Vagina (tissue), 2 donors: Measurements from ENCODE around the gene CSF3. TPM values are rescaled to one million over a fixed set of nuclear protein-coding genes. Genes with fewer than 3 reads are reported as not detected.

ENCODE experiments used
- DNase-seq, 2 donors: peaks; one replicate each; pipeline ENCODE4 v3.0.0-alpha.2; 2017; ENCODE audit errors: extremely low spot score in 2 of 2
- H3K27ac ChIP-seq: fragments of 200-600 bp; sonication (generic); one replicate; pipeline ENCODE4 v1.5.1; 2019
- H3K27me3 ChIP-seq: fragments of 200-600 bp; sonication (generic); one replicate; pipeline ENCODE4 v1.5.1; 2019
- H3K36me3 ChIP-seq, 2 donors: fragments of 200-600 bp; sonication (generic); one replicate each; pipeline ENCODE4 v1.5.1; 2017 to 2019
- H3K4me1 ChIP-seq: fragments of 200-600 bp; sonication (generic); one replicate; pipeline ENCODE4 v1.5.1; 2019
- H3K4me3 ChIP-seq, 2 donors: fragments of 200-600 bp; sonication (generic); 1 replicate in 1 of 2; 2 replicates in 1 of 2; pipeline ENCODE4 v1.5.1; 2016 to 2019
- H3K9me3 ChIP-seq: fragments of 200-600 bp; sonication (generic); one replicate; pipeline ENCODE4 v1.5.1; 2019
- CTCF ChIP-seq, 3 experiments: fragments of 450-650 bp in 2 of 3; fragments of 200-600 bp in 1 of 3; sonication (generic) in 1 of 3; IDR thresholded peaks; one replicate each; pipeline ENCODE4 v1.5.1; 2017 to 2019; ENCODE audit warnings: antibody characterized with exemption in 3 of 3, mild to moderate bottlenecking in 2 of 3, moderate library complexity in 2 of 3
- POLR2A ChIP-seq, 2 donors: fragments of 450-650 bp; IDR thresholded peaks; one replicate each; pipeline ENCODE4 v1.6.1; 2017; ENCODE audit warnings: antibody characterized with exemption in 2 of 2, mild to moderate bottlenecking in 2 of 2, moderate library complexity in 2 of 2
- POLR2AphosphoS5 ChIP-seq, 2 donors: sonication (generic); formaldehyde crosslinking; IDR thresholded peaks; one replicate each; pipeline ENCODE4 v1.9.0; 2017; ENCODE audit warnings: antibody characterized with exemption in 2 of 2, mild to moderate bottlenecking in 2 of 2, low read depth in 1 of 2; ENCODE audit not compliant: insufficient read depth in 1 of 2
- intact Hi-C: fragments of 100-400 bp; cut with DNase I; formaldehyde crosslinking; loops from one replicate; pipeline ENCODE4 v1.15.1; 2023
- total RNA-seq: library from RNA; depleted of rRNA; stranded (reverse); fragments of >200 nt; gene quantifications from one replicate; pipeline ENCODE4 v1.2.3, GENCODE V29; 2016

Gene CSF3
- total RNA-seq, 1 donor from 2014 or later, result 25.3 TPM

GRCh38 chr17:39970157-39970692 is 45.0 kb upstream of the CSF3 start:
- intact Hi-C loops, result no loop called here
- H3K9me3 ChIP-seq, result no peaks in the 10 kb centered on the region
- H3K4me1 ChIP-seq, result no peaks in the 10 kb centered on the region
- TF ChIP-seq POLR2A (IDR thresholded peaks at IDR 0.05) (no peak), CTCF (IDR thresholded peaks at IDR 0.05) (no peak), POLR2AphosphoS5 (IDR thresholded peaks at IDR 0.05; ENCODE audit: insufficient read depth in 1 of 2, low read depth in 1 of 2) (no peak)
- no peak overlapping the region for H3K4me3 ChIP-seq
- no peaks in the 10 kb centered on the region for H3K27me3 ChIP-seq
- H3K27ac ChIP-seq, result no peak overlapping the region
- no peaks in the 10 kb centered on the region for H3K36me3 ChIP-seq
- no peak for DNase-seq

- intact Hi-C loops, result no loop called here
Measured at GRCh38 chr17:39971076-39971603, 44.1 kb upstream of the CSF3 start.

GRCh38 chr17:39972271-39972670 is 43.0 kb upstream of the CSF3 start:
- intact Hi-C loops, result no loop called here
- no peaks in the 10 kb centered on the region for H3K27me3 ChIP-seq

More at GRCh38 chr17:39971076-39971603, 44.1 kb upstream of the CSF3 start:
- Histone ChIP-seq H3K9me3 (no peaks in the 10 kb centered on the region), H3K36me3 (no peaks in the 10 kb centered on the region), H3K27ac (no peak overlapping the region), H3K4me1 (no peaks in the 10 kb centered on the region), H3K4me3 (no peak overlapping the region), H3K27me3 (no peaks in the 10 kb centered on the region)
- TF ChIP-seq CTCF (IDR thresholded peaks at IDR 0.05) (no peak), POLR2AphosphoS5 (IDR thresholded peaks at IDR 0.05; ENCODE audit: insufficient read depth in 1 of 2, low read depth in 1 of 2) (no peak), POLR2A (IDR thresholded peaks at IDR 0.05) (no peak)
- no peak for DNase-seq

GRCh38 chr17:39973496-39973895 is 41.7 kb upstream of the CSF3 start:
- TF ChIP-seq POLR2AphosphoS5 (IDR thresholded peaks at IDR 0.05; ENCODE audit: insufficient read depth in 1 of 2, low read depth in 1 of 2), result no peak
- Histone ChIP-seq H3K27me3 (no peaks in the 10 kb centered on the region), H3K9me3 (no peaks in the 10 kb centered on the region), H3K4me1 (no peaks in the 10 kb centered on the region), H3K4me3 (no peak overlapping the region), H3K36me3 (no peaks in the 10 kb centered on the region), H3K27ac (no peak overlapping the region)
- no peak for DNase-seq
- intact Hi-C loops, result no loop called here

More at GRCh38 chr17:39972271-39972670, 43.0 kb upstream of the CSF3 start:
- TF ChIP-seq CTCF (IDR thresholded peaks at IDR 0.05), result no peak
- no peak for TF ChIP-seq POLR2A (IDR thresholded peaks at IDR 0.05)
- TF ChIP-seq POLR2AphosphoS5 (IDR thresholded peaks at IDR 0.05; ENCODE audit: insufficient read depth in 1 of 2, low read depth in 1 of 2), result no peak
- Histone ChIP-seq H3K4me1 (no peaks in the 10 kb centered on the region), H3K36me3 (no peaks in the 10 kb centered on the region), H3K4me3 (no peak overlapping the region), H3K27ac (no peak overlapping the region), H3K9me3 (no peaks in the 10 kb centered on the region)
- DNase-seq, result no peak

- no peak overlapping the region for H3K4me3 ChIP-seq
- no peaks in the 10 kb centered on the region for H3K36me3 ChIP-seq
- no peak overlapping the region for H3K27ac ChIP-seq
- intact Hi-C loops, result no loop called here
- TF ChIP-seq POLR2A (IDR thresholded peaks at IDR 0.05), result no peak
- peaks cover 9% of the 10 kb centered on the region for H3K4me1 ChIP-seq
- DNase-seq, result no peak
- no peaks in the 10 kb centered on the region for H3K9me3 ChIP-seq
- no peaks in the 10 kb centered on the region for H3K27me3 ChIP-seq
Measured at GRCh38 chr17:39974433-39974832, 40.8 kb upstream of the CSF3 start.

- no peak for DNase-seq
- H3K4me1 ChIP-seq, result peaks cover 16% of the 10 kb centered on the region
- intact Hi-C loops, result no loop called here
- no peaks in the 10 kb centered on the region for H3K36me3 ChIP-seq
- H3K4me3 ChIP-seq, result no peak overlapping the region
- H3K9me3 ChIP-seq, result no peaks in the 10 kb centered on the region
- no peak overlapping the region for H3K27ac ChIP-seq
- TF ChIP-seq POLR2AphosphoS5 (IDR thresholded peaks at IDR 0.05; ENCODE audit: insufficient read depth in 1 of 2, low read depth in 1 of 2) (no peak), CTCF (IDR thresholded peaks at IDR 0.05) (no peak)
- no peaks in the 10 kb centered on the region for H3K27me3 ChIP-seq
Measured at GRCh38 chr17:39975801-39976200, 39.4 kb upstream of the CSF3 start.
